ENCODE measurements around the gene PAK1. TPM values are rescaled to one million over a fixed set of nuclear protein-coding genes. Genes with fewer than 3 reads are reported as not detected.
A peak's percentile ranks its signal among the peaks of the same experiment; 100 is the strongest.

The PAK1 gene
- total RNA-seq, 1 experiment from 2014 or later: 80.0 TPM

- intact Hi-C loops (cut with micrococcal nuclease; ENCODE audit: unreplicated experiment): no loop called here
- no TSS peak for BruUV-seq (replicated peaks)
- POLR2A ChIA-PET (ENCODE audit: unreplicated experiment): no interaction called here
- TF ChIP-seq CTCF (conservative IDR thresholded peaks at IDR 0.05) (no peak), EZH2 (IDR thresholded peaks at IDR 0.05; ENCODE audit: low read depth) (no peak)
- Histone ChIP-seq H3F3A (ENCODE audit: insufficient read depth, low read depth) (peaks cover 20% of the 10 kb centered on the region), H2AFZ (peak overlapping the region; percentile 30; the same call in 1 of the 2 replicates), H3K9me2 (ENCODE audit: insufficient read depth) (no peaks in the 10 kb centered on the region), H3K4me2 (peak overlapping the region; percentile 52), H3K4me3 (peak overlapping the region; percentile 1; the same call in 1 of the 2 replicates), H3K79me2 (ENCODE audit: low read depth) (no peaks in the 10 kb centered on the region), H3K4me1 (replicated peaks; ENCODE audit: insufficient read depth) (peaks cover 26% of the 10 kb centered on the region), H3K36me3 (ENCODE audit: low read depth) (no peaks in the 10 kb centered on the region), H3K27me3 (ENCODE audit: insufficient read depth, low read depth) (peaks cover 13% of the 10 kb centered on the region; the same call in 1 of the 2 replicates), H3K9me3 (ENCODE audit: insufficient read depth, low read depth) (no peaks in the 10 kb centered on the region; the same call in 1 of the 2 replicates), H3K27ac (peak overlapping the region; percentile 14), H4K20me1 (ENCODE audit: insufficient read depth) (no peaks in the 10 kb centered on the region)
- peak; percentile 10 to 93 for DNase-seq
- CTCF ChIA-PET: no interaction called here
These were observed 41.6 kb upstream of the PAK1 start for GRCh38 chr11:77515483-77515882.

- H3K4me2 ChIP-seq: peak overlapping the region; percentile 52
- peak overlapping the region; percentile 30; the same call in 1 of the 2 replicates for H2AFZ ChIP-seq
- CTCF ChIA-PET: no interaction called here
- H3K36me3 ChIP-seq (ENCODE audit: low read depth): no peaks in the 10 kb centered on the region
- peak overlapping the region; percentile 14 for H3K27ac ChIP-seq
- peak overlapping the region; percentile 1; the same call in 1 of the 2 replicates for H3K4me3 ChIP-seq
- no TSS peak for BruUV-seq (replicated peaks)
- POLR2A ChIA-PET (ENCODE audit: unreplicated experiment): no interaction called here
- no peak for TF ChIP-seq CTCF (conservative IDR thresholded peaks at IDR 0.05)
- TF ChIP-seq EZH2 (IDR thresholded peaks at IDR 0.05; ENCODE audit: low read depth): no peak
- intact Hi-C loops (cut with micrococcal nuclease; ENCODE audit: unreplicated experiment): no loop called here
- H4K20me1 ChIP-seq (ENCODE audit: insufficient read depth): no peaks in the 10 kb centered on the region
- peaks cover 30% of the 10 kb centered on the region for H3K4me1 ChIP-seq (replicated peaks; ENCODE audit: insufficient read depth)
- DNase-seq: no peak
- H3K9me3 ChIP-seq (ENCODE audit: insufficient read depth, low read depth): no peaks in the 10 kb centered on the region; the same call in 1 of the 2 replicates
- H3K9me2 ChIP-seq (ENCODE audit: insufficient read depth): no peaks in the 10 kb centered on the region
- H3K79me2 ChIP-seq (ENCODE audit: low read depth): no peaks in the 10 kb centered on the region
- peaks cover 13% of the 10 kb centered on the region; the same call in 1 of the 2 replicates for H3K27me3 ChIP-seq (ENCODE audit: insufficient read depth, low read depth)
- peaks cover 25% of the 10 kb centered on the region for H3F3A ChIP-seq (ENCODE audit: insufficient read depth, low read depth)
These were observed 41.2 kb upstream of the PAK1 start for GRCh38 chr11:77515063-77515462.

GRCh38 chr11:77512092-77512491 is 38.2 kb upstream of the PAK1 start:
- Histone ChIP-seq H3K4me1 (replicated peaks; ENCODE audit: insufficient read depth) (peaks cover 41% of the 10 kb centered on the region), H3K27me3 (ENCODE audit: insufficient read depth, low read depth) (peaks cover 18% of the 10 kb centered on the region; the same call in 1 of the 2 replicates), H3K4me3 (no peak overlapping the region), H3K79me2 (ENCODE audit: low read depth) (no peaks in the 10 kb centered on the region), H4K20me1 (ENCODE audit: insufficient read depth) (peaks cover 4% of the 10 kb centered on the region; the same call in 1 of the 2 replicates), H3K4me2 (no peak overlapping the region), H3F3A (ENCODE audit: insufficient read depth, low read depth) (peaks cover 33% of the 10 kb centered on the region), H2AFZ (no peak overlapping the region), H3K9me3 (ENCODE audit: insufficient read depth, low read depth) (no peaks in the 10 kb centered on the region; the same call in 1 of the 2 replicates), H3K9me2 (ENCODE audit: insufficient read depth) (no peaks in the 10 kb centered on the region), H3K27ac (no peak overlapping the region), H3K36me3 (ENCODE audit: low read depth) (no peaks in the 10 kb centered on the region)
- CTCF ChIA-PET: no interaction called here
- POLR2A ChIA-PET (ENCODE audit: unreplicated experiment): no interaction called here
- intact Hi-C loops (cut with micrococcal nuclease; ENCODE audit: unreplicated experiment): no loop called here
- TF ChIP-seq EZH2 (IDR thresholded peaks at IDR 0.05; ENCODE audit: low read depth): no peak
- no peak for TF ChIP-seq CTCF (conservative IDR thresholded peaks at IDR 0.05)
- DNase-seq: no peak
- no TSS peak for BruUV-seq (replicated peaks)
